Ovary (tissue), 3 donors: Measurements from ENCODE around the gene VKORC1L1.

ENCODE experiments used
- EP300 ChIP-seq: sonication (generic); formaldehyde crosslinking; IDR thresholded peaks from one replicate; pipeline ENCODE4 v1.6.1; 2017; ENCODE audit warnings: antibody characterized with exemption
- POLR2A ChIP-seq: fragments of 450-650 bp; IDR thresholded peaks from one replicate; pipeline ENCODE4 v1.6.1; 2017; ENCODE audit warnings: antibody characterized with exemption, mild to moderate bottlenecking, moderate library complexity
- TF ChIP-seq, protein P1 (sequence below), 3 donors: fragments of 450-650 bp in 2 of 3; fragments of 200-600 bp in 1 of 3; IDR thresholded peaks; one replicate each; pipeline versions ENCODE4 v1.5.1 to v1.8.0; 2016 to 2022; ENCODE audit warnings: antibody characterized with exemption in 3 of 3, mild to moderate bottlenecking in 1 of 3
- donor health status: DM: no; HTN: no; CAD: no.

GRCh38 chr7:65967361-65968155 lies 94.7 kb downstream of the VKORC1L1 start:
- TF ChIP-seq, protein P1, sequence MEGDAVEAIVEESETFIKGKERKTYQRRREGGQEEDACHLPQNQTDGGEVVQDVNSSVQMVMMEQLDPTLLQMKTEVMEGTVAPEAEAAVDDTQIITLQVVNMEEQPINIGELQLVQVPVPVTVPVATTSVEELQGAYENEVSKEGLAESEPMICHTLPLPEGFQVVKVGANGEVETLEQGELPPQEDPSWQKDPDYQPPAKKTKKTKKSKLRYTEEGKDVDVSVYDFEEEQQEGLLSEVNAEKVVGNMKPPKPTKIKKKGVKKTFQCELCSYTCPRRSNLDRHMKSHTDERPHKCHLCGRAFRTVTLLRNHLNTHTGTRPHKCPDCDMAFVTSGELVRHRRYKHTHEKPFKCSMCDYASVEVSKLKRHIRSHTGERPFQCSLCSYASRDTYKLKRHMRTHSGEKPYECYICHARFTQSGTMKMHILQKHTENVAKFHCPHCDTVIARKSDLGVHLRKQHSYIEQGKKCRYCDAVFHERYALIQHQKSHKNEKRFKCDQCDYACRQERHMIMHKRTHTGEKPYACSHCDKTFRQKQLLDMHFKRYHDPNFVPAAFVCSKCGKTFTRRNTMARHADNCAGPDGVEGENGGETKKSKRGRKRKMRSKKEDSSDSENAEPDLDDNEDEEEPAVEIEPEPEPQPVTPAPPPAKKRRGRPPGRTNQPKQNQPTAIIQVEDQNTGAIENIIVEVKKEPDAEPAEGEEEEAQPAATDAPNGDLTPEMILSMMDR (IDR thresholded peaks at IDR 0.05): no peak
- TF ChIP-seq POLR2A: no peak
- TF ChIP-seq EP300: no peak
